Gastroesophageal sphincter (tissue), 3 donors: ENCODE data around the gene FYN.

Experiments
- POLR2AphosphoS5 ChIP-seq: sonication (generic); formaldehyde crosslinking; IDR thresholded peaks from one replicate; pipeline ENCODE4 v1.6.1; 2017; ENCODE audit warnings: antibody characterized with exemption
- TF ChIP-seq, protein P1 (sequence below), 4 experiments: fragments of 200-600 bp in 2 of 4; fragments of 450-650 bp in 2 of 4; sonication (generic) in 1 of 4; IDR thresholded peaks; one replicate each; pipeline ENCODE4 v1.5.1; 2017 to 2019; ENCODE audit warnings: antibody characterized with exemption in 4 of 4, mild to moderate bottlenecking in 2 of 4, moderate library complexity in 2 of 4

DNA sequence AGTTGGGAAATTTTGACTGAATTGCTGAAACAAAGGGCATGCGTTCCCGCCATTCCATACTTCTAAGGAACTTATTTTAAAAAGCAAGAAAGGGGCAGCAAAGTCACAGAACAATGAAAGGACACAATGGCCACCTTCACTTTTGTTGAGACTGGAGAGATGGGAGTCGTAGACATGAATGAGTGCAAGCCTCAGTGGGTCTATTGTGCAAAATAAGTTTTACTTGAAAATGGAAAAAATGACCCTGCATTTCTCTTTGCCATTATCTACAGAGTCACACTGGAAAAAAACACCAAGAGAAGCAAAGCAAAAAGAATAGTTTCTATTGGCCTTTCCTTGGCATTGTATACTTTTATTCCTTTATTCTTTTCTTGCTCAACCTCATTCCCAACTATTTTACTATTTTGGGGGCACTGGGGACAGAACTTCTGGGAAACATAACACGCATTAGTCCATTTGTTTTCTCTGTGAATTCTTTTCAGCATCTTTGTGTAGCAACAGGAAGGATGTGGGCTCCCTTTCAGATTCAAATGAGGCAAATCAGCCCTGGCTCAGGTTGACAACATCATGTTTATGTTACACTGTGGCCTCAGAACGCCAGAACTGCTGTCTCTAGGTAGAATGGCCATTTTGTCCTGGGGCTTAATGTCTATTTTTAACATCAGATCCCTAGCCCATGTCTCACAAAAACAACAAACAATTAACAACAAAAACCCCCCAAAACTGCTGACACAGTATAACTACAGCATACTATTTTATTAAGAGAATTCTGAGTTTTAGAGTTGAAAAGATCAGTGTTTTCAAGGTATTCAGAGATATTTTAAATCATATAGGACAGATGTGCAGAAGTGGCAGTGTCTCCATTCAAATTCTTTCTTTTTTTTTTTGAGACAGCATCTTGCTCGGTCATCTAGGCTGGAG lies 122.2 kb downstream of the FYN start:
- TF ChIP-seq POLR2AphosphoS5, result no peak
- TF ChIP-seq, protein P1, sequence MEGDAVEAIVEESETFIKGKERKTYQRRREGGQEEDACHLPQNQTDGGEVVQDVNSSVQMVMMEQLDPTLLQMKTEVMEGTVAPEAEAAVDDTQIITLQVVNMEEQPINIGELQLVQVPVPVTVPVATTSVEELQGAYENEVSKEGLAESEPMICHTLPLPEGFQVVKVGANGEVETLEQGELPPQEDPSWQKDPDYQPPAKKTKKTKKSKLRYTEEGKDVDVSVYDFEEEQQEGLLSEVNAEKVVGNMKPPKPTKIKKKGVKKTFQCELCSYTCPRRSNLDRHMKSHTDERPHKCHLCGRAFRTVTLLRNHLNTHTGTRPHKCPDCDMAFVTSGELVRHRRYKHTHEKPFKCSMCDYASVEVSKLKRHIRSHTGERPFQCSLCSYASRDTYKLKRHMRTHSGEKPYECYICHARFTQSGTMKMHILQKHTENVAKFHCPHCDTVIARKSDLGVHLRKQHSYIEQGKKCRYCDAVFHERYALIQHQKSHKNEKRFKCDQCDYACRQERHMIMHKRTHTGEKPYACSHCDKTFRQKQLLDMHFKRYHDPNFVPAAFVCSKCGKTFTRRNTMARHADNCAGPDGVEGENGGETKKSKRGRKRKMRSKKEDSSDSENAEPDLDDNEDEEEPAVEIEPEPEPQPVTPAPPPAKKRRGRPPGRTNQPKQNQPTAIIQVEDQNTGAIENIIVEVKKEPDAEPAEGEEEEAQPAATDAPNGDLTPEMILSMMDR (IDR thresholded peaks at IDR 0.05), result no peak
